ENCODE results near the gene PLEKHG4B. TPM values are rescaled to one million over a fixed set of nuclear protein-coding genes. Genes with fewer than 3 reads are reported as not detected.

Gene PLEKHG4B
- total and polyA plus RNA-seq, 2 of the 8 experiments (the other 6 are each of a cell fraction or from before 2014, with no cell fraction given): 31.1 to 43.6 TPM

DNA sequence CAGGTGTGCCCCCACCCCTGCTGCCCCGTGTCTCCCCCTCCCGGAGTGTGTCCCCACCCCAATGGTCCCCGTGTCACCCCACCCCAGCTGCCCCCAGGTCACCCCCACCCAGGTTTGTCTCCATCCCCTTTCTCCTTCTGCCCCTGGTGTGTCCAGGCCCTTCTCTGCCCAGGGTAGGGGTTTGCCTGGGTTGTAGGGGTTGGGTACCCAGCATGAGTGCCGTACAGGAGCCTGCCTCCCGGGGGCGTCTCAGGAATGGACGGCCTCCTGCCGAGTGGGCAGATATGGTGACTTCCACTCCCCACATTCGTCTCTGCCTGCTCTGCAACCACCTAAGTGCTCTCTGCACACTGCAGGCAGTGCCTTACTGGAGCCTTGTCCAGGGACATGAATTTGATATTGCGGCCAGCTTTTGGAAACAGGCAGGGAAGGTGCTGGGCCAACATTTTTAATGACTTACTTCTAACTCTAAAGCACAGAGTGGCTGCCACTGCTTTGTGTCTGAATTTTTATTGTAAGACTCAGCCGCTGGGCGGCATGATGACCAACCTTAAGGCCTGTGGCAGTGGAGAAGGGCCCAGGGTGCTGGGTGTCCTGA, 106.0 kb downstream of the PLEKHG4B start:
- CTCF ChIA-PET (ENCODE audit: partially characterized antibody): interaction anchor here (1.1 to 1.2 kb wide), 2 partner anchors 12 to 82 kb away, joined by 3 read pairs; no protein-coding TSS in a partner anchor
- Histone ChIP-seq H4K5ac (ENCODE audit: insufficient read length, low read depth, low read length) (no peak overlapping the region), H2BK12ac (ENCODE audit: low read depth, low read length) (no peak overlapping the region), H2BK20ac (ENCODE audit: low read length) (no peak overlapping the region), H3K79me1 (ENCODE audit: low read depth, low read length) (no peaks in the 10 kb centered on the region), H3K4ac (replicated peaks; ENCODE audit: insufficient read length, low read depth, low read length) (no peak overlapping the region), H2AFZ (ENCODE audit: low read length) (no peak overlapping the region), H3K4me1 (replicated peaks in 1 of 4; ENCODE audit: control insufficient read depth in 3 of 4, insufficient read depth in 4 of 4, low read length in 3 of 4) (no peaks in the 10 kb centered on the region), H3K27ac (ENCODE audit: low read depth, low read length) (no peak overlapping the region), H3K18ac (ENCODE audit: extremely low read depth, low read length) (no peak overlapping the region), H3K4me2 (ENCODE audit: insufficient read depth in 1 of 2, low read depth in 2 of 2, low read length in 2 of 2) (no peak overlapping the region), H3K9me3 (ENCODE audit: insufficient read depth in 2 of 2, low read depth in 1 of 2, low read length in 1 of 2) (no peaks in the 10 kb centered on the region), H2AK5ac (ENCODE audit: low read depth, low read length) (no peak overlapping the region), H3K56ac (replicated peaks; ENCODE audit: insufficient read length, low read depth, low read length) (no peak overlapping the region), H3K36me3 (ENCODE audit: control insufficient read depth in 2 of 4, insufficient read depth in 4 of 4, low read length in 3 of 4) (no peaks in the 10 kb centered on the region), H4K20me1 (replicated peaks in 1 of 2; ENCODE audit: control insufficient read depth in 1 of 2, insufficient read depth in 2 of 2, low read length in 2 of 2) (peaks cover 3 to 4% of the 10 kb centered on the region in 2 experiments), H2BK15ac (ENCODE audit: low read length) (no peak overlapping the region), H2BK120ac (replicated peaks; ENCODE audit: low read depth, low read length) (no peak overlapping the region), H3K23me2 (ENCODE audit: low read depth, low read length) (no peaks in the 10 kb centered on the region), H3K79me2 (ENCODE audit: control insufficient read depth in 1 of 2, insufficient read depth in 2 of 2, low read length in 2 of 2) (no peaks in the 10 kb centered on the region), H4K91ac (replicated peaks; ENCODE audit: insufficient read length, low read length) (no peak overlapping the region), H3K14ac (ENCODE audit: insufficient read length) (no peak overlapping the region), H3K4me3 (ENCODE audit: extremely low read depth in 1 of 4, insufficient read depth in 2 of 4, low read depth in 3 of 4, low read length in 4 of 4) (no peak overlapping the region), H3K23ac (ENCODE audit: insufficient read length) (no peak overlapping the region), H2BK5ac (ENCODE audit: low read depth, low read length) (no peak overlapping the region), H3K9ac (replicated peaks in 1 of 4; ENCODE audit: extremely low read depth in 1 of 4, low read depth in 3 of 4, low read length in 3 of 4) (no peak overlapping the region), H4K8ac (ENCODE audit: extremely low read depth, insufficient read depth, low read length) (peak overlapping the region; percentile 25; the same call in 1 of the 2 replicates), H3K27me3 (replicated peaks in 1 of 4; ENCODE audit: control insufficient read depth in 3 of 4, extremely low read depth in 1 of 4, insufficient read depth in 3 of 4, low read length in 3 of 4) (no peaks in the 10 kb centered on the region)
- DNase-seq (ENCODE audit: low read depth in 1 of 2, low spot score in 2 of 2) (no peak), FAIRE-seq (no peak)
- POLR2A ChIA-PET (ENCODE audit: partially characterized antibody): no interaction called here
- 91% methylated on average over 9 of the region's 12 CpGs; no CpG with 5 or more reads in 1 of the 2 experiments for WGBS, 2 experiments (ENCODE audit: extremely low coverage in 1 of 2, insufficient coverage in 1 of 2, insufficient read length in 1 of 2, insufficient replicate concordance in 2 of 2, low coverage in 1 of 2, low lambda C conversion rate in 2 of 2, missing lambda C conversion rate in 1 of 2)
- no peak for TF ChIP-seq RAD21 (IDR thresholded peaks at IDR 0.05 in 1 of 2, conservative IDR thresholded peaks at IDR 0.05 in 1 of 2; ENCODE audit: low read depth in 2 of 2, low read length in 2 of 2)
- no peak for TF ChIP-seq HDAC2 (IDR thresholded peaks at IDR 0.05; ENCODE audit: borderline replicate concordance in 1 of 2, low read depth in 2 of 2, low read length in 2 of 2)
- no peak for TF ChIP-seq SAP30 (IDR thresholded peaks at IDR 0.05; ENCODE audit: insufficient read depth, insufficient replicate concordance, low read length)
- no peak for TF ChIP-seq GABPA (IDR thresholded peaks at IDR 0.05; ENCODE audit: borderline replicate concordance, insufficient read depth, low read length)
